ENCODE data around the gene PILRA. TPM values are rescaled to one million over a fixed set of nuclear protein-coding genes. Genes with fewer than 3 reads are reported as not detected.
"Not testable (repeated sequence)": the region's sequence is repeated elsewhere in the genome, so short reads cannot be mapped to it uniquely, and the experiment has no call there.

PILRA gene
- total RNA-seq, 1 donor from 2014 or later = 2.2 TPM

- POLR2A ChIA-PET = interaction anchor here (1.2 kb wide), 1 partner anchor 79 kb away, joined by 5 read pairs; the partner anchor contains the start of gene ZCWPW1
- no peak for TF ChIP-seq CTCF (IDR thresholded peaks at IDR 0.05)
- Mint-ChIP-seq H3K27me3 (no peaks in the 10 kb centered on the region), H3K4me3 (no peak overlapping the region), H3K27ac (no peak overlapping the region), H3K4me1 (peaks cover 15% of the 10 kb centered on the region), H3K36me3 (ENCODE audit: low read depth) (peaks cover 70% of the 10 kb centered on the region), H3K9me3 (no peaks in the 10 kb centered on the region)
- CTCF ChIA-PET = no interaction called here
- intact Hi-C loops (cut with micrococcal nuclease) = loop anchor here (10.0 kb wide), 2 partner anchors 155 to 435 kb away; partner anchors contain the start of gene TRIM4
- ATAC-seq (ENCODE audit: low read depth) (no peak), DNase-seq (no peak)
These were observed 23.5 kb upstream of the PILRA start for GRCh38 chr7:100349757-100350156.

- ChIA-PET POLR2A (no interaction called here), CTCF (no interaction called here)
- peaks cover 7% of the 10 kb centered on the region for H3K4me1 Mint-ChIP-seq
- H3K36me3 Mint-ChIP-seq (ENCODE audit: low read depth) = peaks cover 75% of the 10 kb centered on the region
- no peaks in the 10 kb centered on the region for H3K27me3 Mint-ChIP-seq
- no peak overlapping the region for H3K27ac Mint-ChIP-seq
- intact Hi-C loops (cut with micrococcal nuclease) = no loop called here
- ATAC-seq (ENCODE audit: low read depth) (no peak), DNase-seq (no peak)
- no peaks in the 10 kb centered on the region for H3K9me3 Mint-ChIP-seq
- H3K4me3 Mint-ChIP-seq = no peak overlapping the region
- TF ChIP-seq CTCF (IDR thresholded peaks at IDR 0.05) = no peak
These were observed 21.6 kb upstream of the PILRA start for GRCh38 chr7:100351657-100352058.

GRCh38 chr7:100352230-100352781 lies 21.0 kb upstream of the PILRA start:
- H3K36me3 Mint-ChIP-seq (ENCODE audit: low read depth) = peaks cover 73% of the 10 kb centered on the region
- H3K9me3 Mint-ChIP-seq; H3K27ac Mint-ChIP-seq; H3K4me3 Mint-ChIP-seq; H3K27me3 Mint-ChIP-seq; DNase-seq; H3K4me1 Mint-ChIP-seq; intact Hi-C loops (cut with micrococcal nuclease): not testable (repeated sequence)
- ATAC-seq (ENCODE audit: low read depth) = peak; percentile 74
- ChIA-PET POLR2A (interaction anchor here (0.6 to 2.0 kb wide), 2 partner anchors 16 to 17 kb away, joined by 3 to 8 read pairs; no protein-coding TSS in a partner anchor), CTCF (interaction anchor here (1.8 kb wide), 1 partner anchor 7 kb away, joined by 4 read pairs; no protein-coding TSS in a partner anchor)

GRCh38 chr7:100352984-100353684 lies 20.2 kb upstream of the PILRA start:
- DNase-seq (no peak), ATAC-seq (ENCODE audit: low read depth) (no peak)
- Mint-ChIP-seq H3K4me1 (peaks cover 16% of the 10 kb centered on the region), H3K9me3 (no peaks in the 10 kb centered on the region), H3K27me3 (no peaks in the 10 kb centered on the region), H3K4me3 (no peak overlapping the region), H3K36me3 (ENCODE audit: low read depth) (peaks cover 72% of the 10 kb centered on the region), H3K27ac (no peak overlapping the region)
- ChIA-PET POLR2A (interaction anchor here (0.6 to 2.0 kb wide), 3 partner anchors 15 to 347 kb away, joined by 3 to 8 read pairs (median 5); no protein-coding TSS in a partner anchor), CTCF (interaction anchor here (1.8 kb wide), 1 partner anchor 8 kb away, joined by 4 read pairs; no protein-coding TSS in a partner anchor)
- TF ChIP-seq CTCF (IDR thresholded peaks at IDR 0.05) = no peak
- intact Hi-C loops (cut with micrococcal nuclease) = no loop called here

GRCh38 chr7:100353685-100354330 lies 19.5 kb upstream of the PILRA start:
- no peaks in the 10 kb centered on the region for H3K27me3 Mint-ChIP-seq
- intact Hi-C loops (cut with micrococcal nuclease) = no loop called here
- no peak for TF ChIP-seq CTCF (IDR thresholded peaks at IDR 0.05)
- H3K4me3 Mint-ChIP-seq = no peak overlapping the region
- peaks cover 23% of the 10 kb centered on the region for H3K4me1 Mint-ChIP-seq
- H3K9me3 Mint-ChIP-seq = no peaks in the 10 kb centered on the region
- ChIA-PET CTCF (interaction anchor here (1.8 kb wide), 1 partner anchor 9 kb away, joined by 4 read pairs; no protein-coding TSS in a partner anchor), POLR2A (interaction anchor here (0.6 to 2.0 kb wide), 2 partner anchors 15 to 347 kb away, joined by 5 to 8 read pairs; no protein-coding TSS in a partner anchor)
- peaks cover 75% of the 10 kb centered on the region for H3K36me3 Mint-ChIP-seq (ENCODE audit: low read depth)
- peak overlapping the region; percentile 53 for H3K27ac Mint-ChIP-seq
- DNase-seq (no peak), ATAC-seq (ENCODE audit: low read depth) (no peak)
